Ishikawa (cell line): Measurements from ENCODE around the gene COX6A1.

ENCODE experiments used
- CREB1 ChIP-seq: IDR thresholded peaks from 2 replicates; pipeline ENCODE4 v1.6.1; 2012; ENCODE audit warnings: low read depth
- EP300 ChIP-seq: IDR thresholded peaks from 2 replicates; pipeline ENCODE4 v1.6.1; 2012; ENCODE audit warnings: borderline replicate concordance
- NFIC ChIP-seq: IDR thresholded peaks from 2 replicates; pipeline ENCODE4 v1.6.1; 2012
- YY1 ChIP-seq: IDR thresholded peaks from 2 replicates; pipeline ENCODE4 v1.6.1; 2012; ENCODE audit warnings: low read depth

GRCh38 chr12:120429368-120429767 lies 8.5 kb upstream of the COX6A1 start:
- TF ChIP-seq NFIC (no peak), EP300 (no peak), YY1 (no peak), CREB1 (no peak)
